Dedifferentiated amniotic fluid mesenchymal stem cell (primary cell): Measurements from ENCODE around the gene BBLN.
"Not testable (repeated sequence)": the region's sequence is repeated elsewhere in the genome, so short reads cannot be mapped to it uniquely, and the experiment has no call there.

Experiments used
- DNase-seq: peaks from one replicate; pipeline ENCODE4 v3.0.0-alpha.2; 2016; ENCODE audit errors: extremely low spot score

BBLN gene

GRCh38 chr9:128124873-128125579 is 35.0 kb upstream of the BBLN start:
- no peak for DNase-seq

GRCh38 chr9:128125580-128126354 is 34.3 kb upstream of the BBLN start:
- DNase-seq: no peak

GRCh38 chr9:128127568-128127989 is 32.5 kb upstream of the BBLN start, which contains the start of gene PTGES2:
Gene PTGES2, minus strand, starts transcription at chr9:128127729. Its CDS starts 12 bp downstream, at chr9:128127717.
- peak; percentile 77 for DNase-seq

GRCh38 chr9:128127990-128128835 is 31.9 kb upstream of the BBLN start:
- DNase-seq: peak; percentile 89

GRCh38 chr9:128128836-128129590 is 31.1 kb upstream of the BBLN start:
- DNase-seq: no peak

GRCh38 chr9:128129976-128130590 is 30.0 kb upstream of the BBLN start:
- DNase-seq: not testable (repeated sequence)

GRCh38 chr9:128130651-128131050 is 29.4 kb upstream of the BBLN start:
- DNase-seq: not testable (repeated sequence)

GRCh38 chr9:128131346-128131745 is 28.7 kb upstream of the BBLN start:
- DNase-seq: not testable (repeated sequence)

- not testable (repeated sequence) for DNase-seq
Observed at GRCh38 chr9:128132139-128132538, 27.9 kb upstream of the BBLN start.

- DNase-seq: not testable (repeated sequence)
Observed at GRCh38 chr9:128135561-128135960, 24.5 kb upstream of the BBLN start.

GRCh38 chr9:128136816-128137793 is 23.0 kb upstream of the BBLN start:
- DNase-seq: no peak

- no peak for DNase-seq
Observed at GRCh38 chr9:128138001-128138400, 22.1 kb upstream of the BBLN start.

- DNase-seq: no peak
Observed at GRCh38 chr9:128139621-128140020, 20.4 kb upstream of the BBLN start.

- no peak for DNase-seq
Observed at GRCh38 chr9:128141604-128142003, 18.5 kb upstream of the BBLN start.

GRCh38 chr9:128142061-128142460 is 18.0 kb upstream of the BBLN start:
- no peak for DNase-seq

- DNase-seq: no peak
Observed at GRCh38 chr9:128142596-128142995, 17.5 kb upstream of the BBLN start.

GRCh38 chr9:128143525-128144238 is 16.4 kb upstream of the BBLN start:
- no peak for DNase-seq

GRCh38 chr9:128144239-128145181 is 15.6 kb upstream of the BBLN start:
- DNase-seq: no peak
